ENCODE measurements around the gene CA5A. TPM values are rescaled to one million over a fixed set of nuclear protein-coding genes. Genes with fewer than 3 reads are reported as not detected.
"Not testable (repeated sequence)": the region's sequence is repeated elsewhere in the genome, so short reads cannot be mapped to it uniquely, and the experiment has no call there.

Gene CA5A
- polyA plus RNA-seq, 6 donors from 2014 or later = not detected

DNA sequence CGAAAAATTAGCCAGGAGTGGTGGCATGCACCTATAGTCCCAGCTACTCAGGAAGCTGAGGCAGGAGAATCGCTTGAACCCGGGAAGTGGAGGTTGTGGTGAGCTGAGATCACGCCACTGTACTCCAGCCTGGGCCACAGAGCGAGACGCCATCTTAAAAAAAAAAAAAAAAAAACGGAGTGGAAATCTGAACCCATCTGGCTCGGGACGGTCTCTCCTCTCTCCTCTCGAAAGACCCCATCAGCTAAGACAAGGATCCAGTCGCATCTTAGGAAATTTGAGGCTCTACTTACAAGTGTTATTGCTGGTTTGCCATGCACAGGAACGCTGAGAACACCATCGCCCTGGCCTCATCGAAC, 334 bp downstream of the CA5A start:
- H3K4me3 Mint-ChIP-seq; H3K9me3 Mint-ChIP-seq; DNase-seq; H3K36me3 Mint-ChIP-seq; ATAC-seq (ENCODE audit: low read depth in 2 of 2); H3K27ac Mint-ChIP-seq: not testable (repeated sequence)
- Mint-ChIP-seq H3K4me1 (peaks cover 9 to 21% (median 9%) of the 10 kb centered on the region in 3 donors), H3K27me3 (peaks cover 0 to 14% (median 4%) of the 10 kb centered on the region in 3 donors)

DNA sequence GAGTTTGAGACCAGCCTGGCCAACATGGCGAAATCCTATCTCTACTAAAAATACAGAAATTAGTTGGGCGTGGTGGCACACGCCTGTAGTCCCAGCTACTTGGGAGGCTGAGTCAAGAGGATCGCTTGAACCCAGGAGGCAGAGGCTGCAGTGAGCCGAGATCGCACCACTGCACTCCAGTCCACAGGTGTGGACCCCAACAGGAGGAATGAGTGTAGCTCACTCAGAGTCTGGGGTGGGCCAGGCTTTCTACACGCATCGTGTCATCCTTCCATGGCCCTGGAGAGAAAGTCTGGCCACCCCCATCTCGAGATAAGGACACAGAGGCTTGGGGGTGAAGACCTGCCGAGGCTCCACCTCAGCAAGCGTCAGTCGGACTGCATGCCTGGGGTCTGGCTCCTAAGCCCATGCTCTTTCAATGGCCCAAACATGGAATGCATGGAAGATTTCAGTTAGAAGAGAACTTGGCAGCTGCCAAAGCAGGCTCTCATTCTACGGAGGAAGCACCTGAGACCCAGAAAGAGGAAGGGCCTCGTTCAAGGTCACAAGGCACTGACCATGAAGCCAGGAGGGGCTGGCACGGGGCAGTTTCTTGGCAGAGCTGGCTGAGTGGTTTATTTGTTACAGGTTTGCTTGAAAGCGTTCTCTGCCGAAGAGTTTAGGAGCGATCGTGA, 1.4 kb downstream of the CA5A start:
- peak; percentile 60 to 63 for ATAC-seq (ENCODE audit: low read depth in 2 of 2)
- Mint-ChIP-seq H3K4me1 (peaks cover 9 to 21% (median 9%) of the 10 kb centered on the region in 3 donors), H3K27me3 (peaks cover 0 to 12% (median 4%) of the 10 kb centered on the region in 3 donors), H3K27ac (peak overlapping the region in 4 of 6 donors; percentile 47 to 95 (median 70)), H3K4me3 (peak overlapping the region in 1 of 8 donors; percentile 75)
- H3K36me3 Mint-ChIP-seq, H3K9me3 Mint-ChIP-seq, DNase-seq: not testable (repeated sequence)

DNA sequence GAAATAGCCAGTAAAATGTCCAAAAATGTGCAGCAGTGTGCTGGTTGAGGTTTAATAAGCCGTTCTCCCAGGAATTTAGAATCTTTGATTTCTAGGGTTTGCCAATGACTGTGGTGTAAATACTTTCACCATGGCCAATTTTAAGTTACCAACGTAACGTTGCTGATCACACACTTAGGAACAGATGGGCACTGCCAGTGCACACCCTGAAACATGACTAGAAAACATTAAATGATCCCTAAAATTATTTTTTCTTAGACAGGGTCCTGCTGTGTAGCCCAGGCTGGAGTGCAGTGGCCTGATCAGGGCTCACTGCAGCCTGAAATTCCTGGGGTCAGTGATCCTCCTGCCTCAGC, 3.2 kb downstream of the CA5A start:
- DNase-seq (no peak), ATAC-seq (ENCODE audit: low read depth in 2 of 2) (no peak)
- Mint-ChIP-seq H3K36me3 (no peaks in the 10 kb centered on the region), H3K4me3 (no peak overlapping the region), H3K9me3 (no peaks in the 10 kb centered on the region), H3K27me3 (peaks cover 0 to 10% (median 0%) of the 10 kb centered on the region in 3 donors), H3K4me1 (peaks cover 9 to 21% (median 9%) of the 10 kb centered on the region in 3 donors), H3K27ac (no peak overlapping the region)

DNA sequence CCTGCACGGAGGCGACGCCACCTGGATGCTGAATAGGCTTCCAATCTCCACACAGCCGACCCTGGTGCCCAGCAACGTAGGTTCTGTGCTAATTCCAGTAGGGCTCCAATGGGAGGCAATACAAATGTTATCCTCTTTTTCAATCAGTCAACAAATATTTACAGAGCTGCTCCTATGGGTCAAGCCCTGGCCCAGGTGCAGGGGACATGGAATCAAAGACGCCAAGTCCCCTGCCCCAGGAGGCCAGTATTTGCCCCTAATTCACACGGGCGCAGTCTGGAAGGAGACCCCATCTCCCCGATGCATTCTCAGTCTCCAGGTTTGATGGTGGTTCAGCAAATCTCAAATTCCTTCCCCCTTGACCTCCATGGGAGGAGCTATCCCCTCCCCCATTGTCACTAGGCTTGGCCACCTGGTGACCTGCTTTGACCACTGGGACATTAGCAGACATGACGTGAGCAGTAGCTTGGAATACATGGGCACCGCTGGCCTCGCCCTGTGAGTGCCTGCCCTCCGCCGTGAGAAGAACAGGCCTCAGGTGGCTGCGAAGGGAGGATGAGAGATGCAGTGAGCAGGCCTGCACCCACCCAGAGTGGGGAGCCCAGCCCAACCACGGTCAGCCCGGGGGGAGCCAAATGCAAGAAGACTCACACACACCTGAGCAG, 3.7 kb downstream of the CA5A start:
- peaks cover 9 to 21% (median 9%) of the 10 kb centered on the region in 3 donors for H3K4me1 Mint-ChIP-seq

DNA sequence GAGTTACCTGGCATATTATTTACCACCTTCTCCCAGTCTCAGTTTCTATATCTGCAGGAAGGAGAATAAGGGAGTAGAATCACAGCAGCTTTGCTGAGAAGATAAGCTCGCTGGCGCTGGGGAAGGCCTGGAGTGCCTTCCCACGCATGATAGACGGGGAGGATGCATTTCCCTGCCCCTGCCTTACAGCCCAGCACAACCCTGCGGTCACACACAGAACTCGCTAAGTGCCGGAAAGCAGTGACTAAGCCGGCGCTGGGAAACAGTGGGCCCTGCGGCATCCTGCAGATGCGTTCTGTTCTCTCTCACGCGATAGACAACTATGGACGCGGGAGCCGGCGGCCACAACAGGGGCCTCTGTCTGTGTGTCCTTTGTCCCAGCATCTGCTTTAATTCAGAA, 4.8 kb downstream of the CA5A start:
- Mint-ChIP-seq H3K4me1 (peaks cover 11 to 23% (median 15%) of the 10 kb centered on the region in 3 donors), H3K27ac (no peak overlapping the region), H3K36me3 (no peaks in the 10 kb centered on the region), H3K27me3 (peaks cover 0 to 10% (median 0%) of the 10 kb centered on the region in 3 donors), H3K4me3 (no peak overlapping the region), H3K9me3 (no peaks in the 10 kb centered on the region)
- ATAC-seq (ENCODE audit: low read depth in 2 of 2) (no peak), DNase-seq (no peak)

More for the DNA sequence above, 3.7 kb downstream of the CA5A start:
- not testable (repeated sequence) for H3K27ac Mint-ChIP-seq; ATAC-seq (ENCODE audit: low read depth in 2 of 2); H3K9me3 Mint-ChIP-seq; DNase-seq; H3K36me3 Mint-ChIP-seq; H3K27me3 Mint-ChIP-seq
- H3K4me3 Mint-ChIP-seq = peak overlapping the region in 1 of 8 donors; percentile 40

DNA sequence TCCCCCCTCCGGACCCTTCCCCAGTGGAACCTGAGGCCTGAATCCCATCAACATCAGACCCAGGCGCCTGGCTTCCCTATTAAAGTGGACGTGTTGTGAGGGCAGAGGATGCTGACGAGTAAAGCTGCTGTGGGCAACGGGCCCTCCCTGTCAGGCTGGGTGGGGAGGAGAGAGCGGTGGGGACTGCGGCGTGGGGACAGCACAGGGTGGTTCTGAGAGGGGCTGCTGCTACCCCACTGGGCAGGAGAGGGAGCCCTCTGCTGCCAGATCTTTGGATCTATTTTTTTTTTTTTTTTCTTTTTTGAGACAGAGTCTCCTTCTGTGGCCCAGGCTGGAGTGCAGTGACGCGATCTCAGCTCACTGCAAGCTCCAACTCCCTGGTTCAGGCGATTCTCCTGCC, 5.9 kb downstream of the CA5A start:
- ATAC-seq (ENCODE audit: low read depth in 2 of 2) = no peak
- Mint-ChIP-seq H3K4me1 (peaks cover 16 to 30% (median 22%) of the 10 kb centered on the region in 3 donors), H3K36me3 (no peaks in the 10 kb centered on the region)

DNA sequence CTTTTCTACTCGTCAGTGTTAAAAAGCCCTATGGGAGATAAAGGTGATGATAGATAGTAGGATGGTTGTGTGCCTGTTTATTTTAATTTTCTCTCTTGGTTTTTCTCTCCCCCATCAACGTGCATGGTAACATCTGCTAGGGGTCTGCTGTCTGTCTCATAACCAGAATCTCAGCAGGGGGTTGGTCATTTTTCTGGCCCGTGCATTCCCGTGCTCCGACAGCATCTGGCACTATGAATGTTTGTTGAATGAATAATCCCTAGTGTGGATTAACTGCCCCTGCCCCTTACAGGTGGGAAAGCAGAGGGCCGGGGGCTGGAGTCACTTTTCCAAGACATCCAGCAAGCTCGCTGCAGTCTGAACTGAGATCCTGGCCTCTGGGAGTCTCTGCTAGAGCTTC, 6.3 kb downstream of the CA5A start:
- no peak for DNase-seq
- H3K4me1 Mint-ChIP-seq = peaks cover 17 to 31% (median 22%) of the 10 kb centered on the region in 3 donors
- no peaks in the 10 kb centered on the region for H3K36me3 Mint-ChIP-seq
- no peak for ATAC-seq (ENCODE audit: low read depth in 2 of 2)
- no peaks in the 10 kb centered on the region for H3K9me3 Mint-ChIP-seq
- no peak overlapping the region for H3K27ac Mint-ChIP-seq
- H3K4me3 Mint-ChIP-seq = no peak overlapping the region
- H3K27me3 Mint-ChIP-seq = peaks cover 0 to 10% (median 0%) of the 10 kb centered on the region in 3 donors

More for the DNA sequence above, 5.9 kb downstream of the CA5A start:
- no peaks in the 10 kb centered on the region for H3K9me3 Mint-ChIP-seq
- peak overlapping the region in 1 of 6 donors; percentile 10 for H3K27ac Mint-ChIP-seq
- H3K4me3 Mint-ChIP-seq = no peak overlapping the region
- peaks cover 0 to 10% (median 0%) of the 10 kb centered on the region in 3 donors for H3K27me3 Mint-ChIP-seq
- DNase-seq = no peak

DNA sequence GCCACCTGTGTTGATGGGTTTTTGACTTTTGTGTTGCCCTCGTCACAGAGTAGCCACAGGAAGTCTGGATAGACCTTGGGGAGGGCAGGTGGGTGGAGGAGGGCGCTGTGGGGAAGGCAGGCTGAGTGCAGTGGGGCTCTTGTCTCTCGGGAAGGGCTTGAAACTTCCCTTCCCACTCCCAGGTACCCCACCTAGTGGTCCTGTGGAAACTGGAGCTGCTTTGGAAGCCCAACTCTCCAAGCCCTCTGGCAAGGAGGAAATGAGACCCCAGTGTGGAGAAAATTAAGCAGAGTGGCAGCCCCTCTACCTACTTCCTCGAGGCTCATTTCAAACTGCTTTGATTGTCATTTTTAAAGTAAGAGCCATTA, 9.2 kb downstream of the CA5A start:
- peak overlapping the region in 5 of 6 donors; percentile 56 to 97 (median 88) for H3K27ac Mint-ChIP-seq
- DNase-seq = no peak

DNA sequence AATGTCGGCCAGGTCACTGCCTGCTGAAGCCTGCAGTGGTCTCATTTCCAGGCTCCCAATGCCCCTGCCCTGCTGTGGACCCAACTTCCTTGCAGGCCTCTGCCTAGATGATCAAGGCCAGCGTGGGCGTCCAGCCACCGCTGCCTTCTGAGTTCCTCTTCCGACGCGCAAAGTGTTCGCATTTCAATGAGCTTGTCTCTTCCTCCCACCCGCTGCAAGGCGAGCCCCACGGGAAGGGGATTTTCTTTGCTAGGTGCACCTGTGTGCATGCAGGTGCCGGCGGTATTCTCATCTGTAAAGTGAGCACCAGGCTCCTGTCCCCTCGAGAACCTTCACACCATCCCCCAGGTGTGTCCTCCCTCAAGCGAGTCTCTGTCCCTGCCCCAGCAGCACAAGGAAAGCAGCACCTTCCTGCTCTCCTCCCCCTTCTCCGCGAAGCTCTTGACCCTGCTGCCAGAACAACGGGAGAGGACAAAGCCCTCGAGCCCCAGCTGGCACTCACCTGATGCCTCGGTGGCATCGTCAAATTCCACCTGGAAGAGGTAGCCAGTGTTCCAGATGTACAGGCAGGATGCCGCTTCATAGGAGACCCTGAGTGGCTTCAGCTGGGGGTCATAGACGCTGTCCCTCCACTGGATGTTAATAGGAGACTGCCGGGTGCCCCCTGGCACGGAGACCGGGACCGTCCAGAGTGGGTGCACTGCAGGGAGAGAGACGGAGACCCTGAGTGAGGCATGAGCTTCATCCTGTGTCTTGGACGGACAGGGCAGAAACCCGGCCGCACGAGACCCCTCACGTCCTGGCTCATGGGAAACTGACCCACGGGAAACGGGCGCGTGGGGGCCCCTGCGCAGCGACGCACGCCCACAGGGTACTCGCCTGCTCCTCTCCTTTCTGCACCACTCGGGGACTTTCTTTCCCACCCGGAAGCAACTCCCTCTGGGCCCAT, 9.8 kb downstream of the CA5A start:
- peak overlapping the region; percentile 91 to 98 (median 96) for H3K27ac Mint-ChIP-seq
- no peaks in the 10 kb centered on the region for H3K36me3 Mint-ChIP-seq
- DNase-seq = peak; percentile 82
- H3K27me3 Mint-ChIP-seq = no peaks in the 10 kb centered on the region
- peak overlapping the region in 7 of 8 donors; percentile 3 to 89 (median 78) for H3K4me3 Mint-ChIP-seq
- H3K9me3 Mint-ChIP-seq = no peaks in the 10 kb centered on the region
- peaks cover 26 to 33% (median 30%) of the 10 kb centered on the region in 3 donors for H3K4me1 Mint-ChIP-seq
- ATAC-seq (ENCODE audit: low read depth in 2 of 2) = peak; percentile 71 to 74

More for the DNA sequence above, 9.2 kb downstream of the CA5A start:
- no peak overlapping the region for H3K4me3 Mint-ChIP-seq
- peaks cover 0 to 3% (median 0%) of the 10 kb centered on the region in 3 donors for H3K27me3 Mint-ChIP-seq
- peaks cover 26 to 33% (median 30%) of the 10 kb centered on the region in 3 donors for H3K4me1 Mint-ChIP-seq
- no peaks in the 10 kb centered on the region for H3K9me3 Mint-ChIP-seq
- H3K36me3 Mint-ChIP-seq = no peaks in the 10 kb centered on the region
- ATAC-seq (ENCODE audit: low read depth in 2 of 2) = no peak

DNA sequence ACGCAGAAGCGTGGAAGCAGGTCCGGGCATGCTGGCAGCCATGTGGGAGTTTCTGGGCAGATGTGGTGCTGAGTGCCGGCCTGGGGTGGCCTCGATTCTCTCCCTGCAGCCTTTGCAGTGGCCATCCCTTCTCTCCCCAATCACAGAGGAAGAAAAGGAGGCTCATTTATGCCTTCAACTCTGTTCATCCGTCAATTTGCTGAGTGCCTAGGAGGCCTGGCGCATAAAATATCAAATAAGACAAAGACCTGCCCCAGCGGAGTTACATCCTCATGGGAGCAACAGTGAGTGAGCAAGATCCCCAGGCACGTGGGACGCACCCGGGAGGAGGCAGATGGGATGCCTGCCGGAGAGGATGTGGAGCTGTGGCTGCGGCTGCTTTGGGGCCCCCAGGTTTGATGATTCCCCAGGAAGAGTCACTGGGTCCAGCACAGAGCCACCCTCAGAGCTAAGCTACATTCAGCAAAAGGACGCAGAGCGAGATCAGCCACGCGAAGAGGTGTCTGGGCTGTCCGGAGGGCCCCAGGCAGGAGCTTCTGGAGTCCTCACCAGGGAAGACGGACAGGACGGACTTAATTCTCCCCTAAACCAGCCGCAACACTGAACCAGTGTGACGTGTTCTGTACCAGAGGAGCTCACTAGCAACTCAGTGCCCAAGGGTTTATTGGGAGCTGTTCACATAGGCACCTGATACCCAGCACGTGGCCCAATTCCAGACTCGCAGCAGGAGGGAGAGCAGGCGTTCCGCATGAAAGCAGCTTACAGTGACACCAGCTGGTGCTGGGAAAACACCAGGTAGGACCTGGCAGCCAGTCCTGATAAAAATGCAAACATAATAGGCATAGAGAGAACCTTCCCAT, 11.3 kb downstream of the CA5A start:
- Mint-ChIP-seq H3K27me3 (no peaks in the 10 kb centered on the region), H3K36me3 (no peaks in the 10 kb centered on the region), H3K4me1 (peaks cover 26 to 33% (median 30%) of the 10 kb centered on the region in 3 donors), H3K9me3 (no peaks in the 10 kb centered on the region), H3K27ac (peak overlapping the region; percentile 48 to 98 (median 97)), H3K4me3 (peak overlapping the region; percentile 22 to 83 (median 64))
- no peak for DNase-seq
- no peak for ATAC-seq (ENCODE audit: low read depth in 2 of 2)

DNA sequence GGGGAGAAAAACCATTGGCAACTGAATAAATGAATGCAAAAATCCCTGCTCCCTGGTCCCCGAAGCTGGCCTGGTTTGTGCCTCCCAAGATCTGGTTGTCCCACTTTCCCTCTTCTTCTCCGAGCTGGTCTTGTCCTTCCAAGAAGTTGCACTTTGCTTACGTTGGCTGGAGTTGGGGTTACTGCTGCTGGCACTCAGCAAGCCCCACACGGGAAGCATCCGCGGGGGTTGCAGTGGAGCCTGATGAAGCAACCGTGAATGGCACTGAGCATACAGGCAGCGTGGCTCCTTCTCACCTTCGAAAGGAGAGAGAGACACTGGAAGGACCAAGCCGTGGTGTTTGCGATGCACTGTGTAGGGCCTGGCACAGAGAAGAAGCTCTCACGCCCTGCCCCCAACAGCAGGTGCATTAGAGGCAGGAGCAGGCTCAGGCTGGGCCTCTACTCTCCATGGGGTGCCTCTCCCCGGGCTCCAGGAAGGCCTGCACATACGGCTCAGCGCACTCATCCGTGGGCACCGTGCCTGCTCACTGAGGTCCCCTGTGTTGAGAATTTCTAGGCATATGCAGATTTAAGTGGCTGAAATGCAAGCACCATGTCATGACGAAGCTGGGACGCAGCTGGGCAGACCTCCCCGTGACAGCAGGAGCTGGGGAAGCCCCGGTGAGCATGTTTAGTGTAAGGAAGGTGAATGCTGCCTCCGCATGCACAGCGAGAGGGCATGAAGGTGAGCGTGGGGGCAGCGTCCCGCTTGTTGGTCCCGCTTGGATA, 12.1 kb downstream of the CA5A start:
- Mint-ChIP-seq H3K4me3 (peak overlapping the region; percentile 22 to 83 (median 64)), H3K9me3 (no peaks in the 10 kb centered on the region), H3K4me1 (peaks cover 26 to 33% (median 30%) of the 10 kb centered on the region in 3 donors), H3K36me3 (no peaks in the 10 kb centered on the region), H3K27me3 (no peaks in the 10 kb centered on the region), H3K27ac (peak overlapping the region; percentile 69 to 98 (median 97))
- ATAC-seq (ENCODE audit: low read depth in 2 of 2) (peak; percentile 76), DNase-seq (peak; percentile 82)

Measured in naive B cell (primary cell).